Stimulated activated CD8-positive, alpha-beta memory T cell treated with anti-CD3 and anti-CD28 coated beads, Interleukin-12 subunit alpha, Interleukin-12 subunit beta, amount 100 ng/mL, for 24 hours (primary cell): Measurements from ENCODE around the gene KCND2.
"Not testable (repeated sequence)": the region's sequence is repeated elsewhere in the genome, so short reads cannot be mapped to it uniquely, and the experiment has no call there.

Experiments
- DNase-seq: peaks from one replicate; pipeline ENCODE4 v3.0.0-alpha.2; 2020; ENCODE audit errors: extremely low read depth

KCND2 gene

DNA sequence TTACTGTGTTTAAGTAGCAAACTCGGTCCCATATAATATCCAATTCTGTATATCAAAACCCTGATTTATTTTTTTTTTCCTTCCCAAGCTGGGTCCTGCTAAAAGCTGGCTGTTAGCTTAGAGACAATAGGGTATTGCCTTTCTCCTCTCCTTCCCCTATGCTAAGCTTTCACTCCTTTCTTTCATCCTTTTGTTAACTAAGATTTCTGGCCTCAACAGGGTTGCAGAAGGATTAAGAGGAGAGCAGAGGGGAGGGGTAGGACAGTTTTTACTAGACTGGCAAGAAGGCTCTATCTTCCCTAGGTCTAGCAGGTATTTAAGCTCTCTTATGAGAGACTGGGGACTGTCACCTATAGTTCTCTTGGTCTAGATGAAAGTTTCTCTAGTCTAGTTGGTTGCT, 229.2 kb downstream of the KCND2 start:
- DNase-seq: no peak

DNA sequence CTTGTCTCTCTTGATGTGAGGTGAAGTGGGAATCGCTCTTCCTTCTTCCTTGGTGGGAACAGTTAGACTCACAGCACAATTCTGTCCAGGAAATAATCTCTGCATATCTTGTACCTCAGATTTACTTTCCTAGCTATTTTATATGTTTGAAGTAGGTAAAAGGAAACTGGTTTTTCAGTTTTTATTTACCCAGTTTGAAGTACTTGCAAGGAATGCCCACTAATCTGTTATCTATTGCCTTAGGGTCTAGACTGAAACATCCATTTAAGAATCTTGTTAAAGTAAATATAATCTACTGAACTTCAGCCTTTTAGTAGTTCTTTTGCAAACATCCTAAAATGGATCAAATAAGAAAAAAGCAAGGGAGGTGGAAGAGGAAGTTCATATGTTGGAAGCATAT, 229.8 kb downstream of the KCND2 start:
- DNase-seq: no peak

DNA sequence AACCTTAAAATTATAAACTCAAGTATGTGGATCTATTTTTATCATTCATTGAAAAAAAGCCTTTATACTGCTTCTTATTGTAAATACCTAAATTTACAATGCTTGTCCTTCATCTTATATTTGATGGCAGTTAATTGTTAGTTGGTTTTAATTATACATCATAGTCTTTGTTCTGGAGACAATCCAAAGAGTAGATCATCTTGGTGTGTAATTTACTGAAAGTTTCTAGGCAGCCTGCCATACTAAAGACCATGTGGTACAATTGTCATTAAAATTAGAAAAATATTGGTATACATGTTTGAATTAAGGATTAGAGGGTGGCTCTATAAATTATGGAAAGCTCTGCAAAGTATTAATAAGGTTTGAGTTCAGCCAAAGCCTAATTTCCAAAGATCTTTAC, 231.4 kb downstream of the KCND2 start:
- DNase-seq: no peak

DNA sequence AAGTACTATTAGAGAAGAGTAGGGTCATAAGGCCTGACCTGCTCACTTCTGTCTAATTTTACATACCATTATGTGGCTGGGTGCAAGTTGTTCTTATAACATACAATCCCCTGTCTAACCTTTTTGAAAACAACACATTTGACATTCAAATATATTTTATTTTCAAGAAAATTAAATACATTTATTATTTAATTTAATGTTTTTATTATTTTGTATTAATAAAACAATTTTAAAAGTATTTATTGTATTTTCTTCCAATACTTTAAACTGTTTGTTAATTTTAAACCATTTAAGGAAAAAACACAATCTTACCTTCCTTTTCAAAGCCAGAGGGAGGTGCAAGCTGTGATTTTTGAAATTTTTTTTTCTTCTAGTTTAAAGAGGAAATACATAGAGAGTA, 232.8 kb downstream of the KCND2 start:
- DNase-seq: no peak

DNA sequence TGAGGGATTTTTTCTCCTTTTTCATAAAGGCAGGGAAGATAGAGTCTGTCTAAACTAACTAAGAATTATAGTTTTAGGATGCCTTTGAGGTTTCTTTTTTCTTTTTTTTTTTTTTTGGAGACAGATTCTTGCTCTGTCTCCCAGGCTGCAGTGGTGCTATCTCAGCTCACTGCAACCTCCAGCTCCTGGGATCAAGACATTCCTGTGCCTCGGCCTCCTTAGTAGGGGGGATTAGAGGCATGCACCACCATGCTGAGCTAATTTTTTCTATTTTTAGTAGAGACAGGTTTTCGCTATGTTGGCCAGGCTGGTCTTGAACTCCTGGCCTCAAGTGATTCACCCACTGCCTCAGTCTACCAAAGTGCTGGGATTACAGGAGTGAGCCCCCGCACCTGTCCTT, 239.7 kb downstream of the KCND2 start:
- no peak for DNase-seq

DNA sequence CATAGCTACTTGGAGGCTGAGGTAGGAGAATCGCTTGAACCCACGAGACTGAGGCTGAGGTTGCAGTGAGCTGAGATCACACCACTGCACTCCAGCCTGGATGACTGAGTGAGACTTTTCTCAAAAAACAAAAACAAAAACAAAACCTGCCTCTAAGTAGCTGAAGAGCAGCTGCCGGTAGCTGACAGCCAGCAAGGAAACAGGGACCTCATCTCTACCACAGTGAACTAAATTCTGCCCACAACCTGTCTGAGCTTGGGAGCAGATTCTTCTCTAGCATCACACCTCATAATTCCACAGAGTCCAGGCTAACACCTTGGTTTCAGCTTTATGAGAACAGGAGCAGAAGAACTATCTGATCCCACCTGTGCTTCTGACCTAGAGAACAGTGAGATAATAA, 246.2 kb downstream of the KCND2 start:
- DNase-seq: no peak

DNA sequence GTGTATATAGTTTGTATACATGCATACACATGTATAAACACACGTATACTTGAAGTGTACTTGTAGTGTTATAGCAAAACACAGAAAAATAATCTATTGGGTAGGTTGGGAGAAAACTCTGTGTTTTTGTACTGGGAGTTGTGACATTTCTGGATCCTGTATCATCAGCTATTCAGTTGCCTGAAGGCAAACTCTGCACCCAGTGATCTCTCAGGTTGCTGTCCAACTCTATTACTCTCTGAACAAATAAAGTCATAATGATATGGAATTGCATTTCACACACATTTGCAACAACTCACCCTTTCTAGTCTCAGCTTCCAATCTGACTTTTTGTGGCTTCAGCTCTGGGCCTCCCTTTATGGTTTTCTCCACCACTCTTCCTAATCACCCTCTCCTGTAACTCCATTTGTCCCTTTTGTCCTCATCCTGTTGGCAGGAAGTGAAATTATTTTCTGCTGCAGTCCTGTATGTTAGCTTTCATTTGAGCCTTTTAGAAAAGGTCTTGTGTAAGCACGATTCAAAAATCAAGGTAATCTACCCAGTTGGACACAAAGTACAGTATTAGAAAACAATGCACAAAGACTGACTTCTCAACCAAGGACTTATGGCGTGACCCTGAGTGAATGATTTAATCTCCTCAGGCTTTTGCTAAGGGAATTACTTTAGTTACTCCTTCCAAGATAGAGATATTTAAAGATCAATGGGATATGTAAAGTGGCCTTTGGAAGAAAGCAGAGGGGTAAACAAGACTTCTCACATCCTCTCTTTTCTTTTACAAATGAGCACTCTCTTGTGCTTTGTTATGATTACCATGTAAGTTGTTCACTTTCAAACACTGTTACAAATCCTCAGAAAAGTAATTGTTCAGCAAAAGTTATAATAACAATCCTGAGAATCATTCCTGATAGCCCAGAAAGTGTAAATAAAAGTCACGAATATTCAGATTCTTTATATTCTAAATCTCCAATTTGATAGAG, 249.1 kb downstream of the KCND2 start:
- DNase-seq: no peak

DNA sequence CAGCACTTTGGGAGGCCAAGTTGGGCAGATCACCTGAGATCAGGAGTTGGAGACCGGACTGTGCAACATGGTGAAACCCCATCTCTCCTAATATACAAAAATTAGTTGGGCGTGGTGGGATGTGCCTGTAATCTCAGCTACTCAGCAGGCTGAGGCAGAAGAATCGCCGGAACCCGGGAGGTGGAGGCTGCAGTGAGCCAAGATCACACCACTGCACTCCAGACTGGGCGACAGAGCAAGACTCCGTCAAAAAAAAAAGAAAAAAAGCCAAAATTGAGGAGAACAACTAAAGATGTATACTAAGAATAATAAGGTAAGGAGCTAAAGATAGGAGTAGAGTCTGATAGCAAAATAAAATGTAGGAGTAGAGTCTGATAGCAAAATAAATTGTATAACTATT, 251.0 kb downstream of the KCND2 start:
- DNase-seq: no peak

DNA sequence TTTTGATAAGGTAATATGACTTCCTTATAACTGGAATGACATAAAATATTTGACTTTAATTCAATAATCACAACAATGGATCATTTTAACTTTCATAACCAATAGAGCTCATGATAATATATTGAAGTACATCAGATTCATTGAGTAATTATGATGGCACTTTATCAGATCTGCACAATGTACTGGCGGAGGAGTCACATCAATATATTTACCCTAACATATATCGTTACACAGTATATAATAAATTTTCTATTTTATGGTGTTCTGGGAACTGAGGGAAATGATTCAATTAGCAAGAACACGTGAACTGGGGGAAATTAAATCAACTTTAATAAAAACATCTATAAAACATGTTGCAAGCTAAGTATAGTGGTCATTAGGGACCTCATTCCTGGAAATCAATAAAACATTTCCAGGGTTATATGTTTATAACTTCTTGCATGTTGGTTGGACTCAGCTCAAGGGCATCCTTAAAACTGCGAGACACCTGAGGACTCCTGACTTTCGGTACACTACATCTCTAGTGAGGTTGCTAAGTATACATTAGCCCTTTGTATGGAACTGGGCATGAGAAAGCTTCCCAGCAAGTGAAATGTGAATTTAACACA, 254.0 kb downstream of the KCND2 start:
- DNase-seq: no peak

DNA sequence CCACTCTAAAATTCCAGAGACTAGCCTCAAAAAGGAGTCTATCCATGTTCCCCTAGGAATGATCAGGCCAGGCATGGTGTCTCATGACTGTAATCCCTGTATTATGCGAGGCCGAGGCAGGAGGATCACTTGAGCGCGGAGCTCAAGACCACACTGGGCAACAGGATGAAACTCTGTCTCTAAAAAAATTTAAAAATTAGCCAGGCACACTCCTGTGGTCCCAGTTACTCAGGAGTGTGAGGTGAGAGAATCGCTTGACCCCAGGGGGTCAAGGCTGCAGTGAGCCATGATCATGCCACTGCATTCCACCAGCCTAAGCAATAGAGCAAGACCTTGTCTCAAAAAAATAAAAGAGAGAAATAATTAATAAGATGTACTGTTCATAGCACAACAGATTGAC, 256.8 kb downstream of the KCND2 start:
- no peak for DNase-seq

DNA sequence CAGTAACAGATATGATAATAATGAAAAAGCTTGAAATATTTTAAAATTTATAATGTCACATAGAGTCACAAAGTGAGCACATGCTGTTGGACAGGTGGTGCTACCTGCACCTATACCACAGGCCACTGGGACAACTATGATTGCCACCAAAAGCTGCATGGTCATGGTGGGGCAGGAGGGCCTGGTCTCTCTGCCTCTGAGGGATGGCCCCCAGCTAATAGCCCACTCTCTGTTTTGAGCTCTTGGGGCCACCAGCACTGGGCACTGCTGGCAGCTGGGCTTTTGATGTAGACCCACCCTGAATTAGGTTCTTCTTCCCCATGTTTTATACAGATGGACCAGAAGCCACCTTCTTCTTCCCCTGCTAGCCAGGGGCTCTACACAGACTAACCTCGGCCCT, 265.4 kb downstream of the KCND2 start:
- DNase-seq: no peak

DNA sequence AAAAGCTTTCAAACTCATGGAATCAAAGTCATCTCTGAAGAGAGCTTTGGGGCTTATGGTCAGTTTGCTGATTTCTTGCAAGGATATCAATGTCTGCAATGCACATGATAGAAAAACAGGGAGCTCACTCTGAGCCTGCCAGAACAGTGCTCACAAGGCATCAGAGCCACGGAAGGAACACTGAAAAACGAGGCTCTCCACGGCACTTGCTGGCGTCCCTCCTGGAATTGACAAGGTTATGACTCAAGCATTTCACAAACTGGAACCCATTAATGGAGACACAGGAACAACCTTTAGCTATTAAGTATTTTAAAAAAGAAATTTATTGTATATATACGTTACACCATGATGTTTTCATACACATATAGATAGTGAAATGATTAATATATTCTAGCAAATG, 266.3 kb downstream of the KCND2 start:
- no peak for DNase-seq

DNA sequence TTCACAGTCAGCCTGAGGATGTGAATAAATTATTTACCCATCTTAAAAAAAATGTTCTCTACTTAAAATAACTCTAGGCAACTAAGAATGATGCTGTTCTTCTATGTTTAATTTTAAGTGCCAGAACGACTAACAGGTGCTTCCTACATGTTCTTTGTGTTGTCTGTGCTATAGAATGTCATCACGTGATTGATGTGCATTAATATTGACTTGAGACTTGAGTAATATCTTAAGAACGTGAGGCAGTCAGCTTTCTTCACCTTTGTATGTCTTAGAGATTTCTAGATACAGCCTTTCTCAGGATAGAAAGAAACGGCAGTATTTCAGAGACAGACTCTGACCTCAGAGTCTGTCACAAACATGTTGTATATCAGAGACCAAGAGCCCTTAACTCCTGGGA, 274.6 kb downstream of the KCND2 start:
- no peak for DNase-seq

DNA sequence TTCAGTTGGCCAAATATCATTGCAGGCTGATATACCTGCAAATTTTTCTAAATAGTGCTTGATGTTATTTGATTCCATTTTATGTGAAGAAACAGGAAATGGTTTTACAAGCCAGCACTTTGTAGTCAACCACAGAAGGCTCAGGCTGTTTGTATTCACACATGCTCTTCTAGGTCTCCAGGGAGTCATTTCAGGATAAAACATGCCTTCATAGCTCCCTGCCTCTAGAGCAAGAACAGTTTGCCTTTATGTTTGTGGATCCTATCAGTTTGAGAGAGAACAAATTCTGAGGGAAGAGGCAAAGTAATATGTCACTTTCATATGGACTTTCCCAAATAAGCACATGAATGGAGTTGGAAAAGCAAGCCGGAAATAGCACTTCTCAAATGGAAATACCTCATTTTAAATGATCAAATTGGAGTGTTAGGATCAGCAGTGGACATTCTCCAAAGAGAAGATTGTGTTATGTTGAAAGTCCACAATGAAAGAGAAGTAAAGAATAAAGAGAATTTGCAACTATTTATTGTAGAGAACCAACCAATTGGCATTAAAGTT, 277.6 kb downstream of the KCND2 start:
- no peak for DNase-seq

DNA sequence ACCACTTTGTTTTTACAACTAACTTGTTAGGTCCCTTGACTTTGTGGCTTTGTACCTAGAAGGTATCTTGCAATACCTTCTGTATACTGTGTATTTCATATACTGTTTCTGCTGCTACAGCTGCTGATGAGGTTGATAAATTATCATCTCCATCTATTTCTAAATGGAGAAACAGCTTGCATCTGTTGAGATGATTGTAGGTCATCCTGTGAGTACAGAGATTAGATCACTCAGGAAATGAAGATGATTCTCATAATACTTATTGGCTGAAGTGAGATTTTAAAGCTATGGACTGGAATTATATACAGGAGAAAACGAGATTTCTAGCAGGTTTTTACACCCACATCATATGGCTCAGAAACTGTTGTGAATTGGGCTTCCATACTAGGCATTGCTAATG, 280.5 kb downstream of the KCND2 start:
- DNase-seq: no peak

DNA sequence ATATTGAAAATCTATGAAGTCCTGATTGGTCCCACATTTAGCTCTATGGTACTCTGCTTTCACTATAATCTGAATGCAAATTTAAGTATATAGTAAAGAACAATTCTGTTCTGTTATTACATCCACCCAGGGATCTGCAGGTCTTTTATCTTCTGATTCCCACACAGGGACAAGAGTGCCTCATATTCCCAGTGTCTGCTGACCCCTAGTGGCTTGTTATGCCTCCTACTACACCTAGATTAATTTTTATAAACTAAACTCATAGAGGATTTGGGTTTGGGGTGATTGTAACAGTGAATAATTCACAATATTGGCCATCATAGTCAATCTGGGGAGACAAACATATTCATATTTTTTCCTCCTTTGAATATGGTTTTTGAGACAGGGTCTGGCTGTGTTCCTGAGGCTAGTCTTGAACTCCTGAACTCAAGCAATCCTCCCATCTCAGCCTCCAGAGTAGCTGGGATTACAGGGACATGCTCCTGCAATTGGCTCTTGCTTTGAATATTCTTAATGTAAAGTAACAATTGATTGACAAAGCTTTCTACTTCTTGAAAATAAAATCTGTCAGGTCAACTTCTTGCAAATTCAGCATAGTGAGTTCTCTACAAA, 282.1 kb downstream of the KCND2 start:
- DNase-seq: no peak

DNA sequence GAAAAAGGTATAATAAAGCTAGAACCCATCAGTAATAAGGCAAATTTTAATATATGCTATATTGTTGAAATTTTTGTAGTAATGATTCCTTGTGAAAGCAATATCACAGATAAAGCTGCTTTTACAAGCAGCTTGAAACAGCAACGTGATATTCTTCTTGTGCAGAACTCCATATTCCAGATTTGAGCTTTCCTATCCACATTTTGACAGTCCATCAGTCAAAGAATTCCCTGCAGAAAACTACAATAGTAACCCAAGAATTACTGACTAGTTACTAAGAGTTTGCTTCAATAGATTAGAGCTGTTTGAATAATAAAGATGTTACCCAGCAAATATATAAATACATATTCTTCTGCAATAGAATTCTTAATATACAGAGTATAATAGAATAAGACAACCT, 291.2 kb downstream of the KCND2 start:
- DNase-seq: no peak

DNA sequence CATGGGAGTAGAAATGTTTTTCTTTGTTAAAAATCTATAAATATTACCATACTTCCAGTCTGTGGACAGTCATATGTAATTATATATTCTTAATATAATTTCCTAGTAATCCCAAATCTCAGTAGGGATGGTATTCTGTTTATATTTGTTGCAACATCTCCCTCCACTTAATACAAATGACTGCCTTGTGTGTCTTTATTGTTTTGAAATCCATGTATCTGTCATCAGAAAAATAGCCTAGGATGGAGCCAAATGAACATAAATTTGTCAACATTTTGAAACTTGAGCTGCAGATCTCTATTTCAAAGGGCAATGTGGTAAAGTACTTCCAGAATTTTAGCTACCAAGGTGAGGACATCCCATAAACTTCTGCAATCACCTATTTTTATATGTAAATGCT, 294.2 kb downstream of the KCND2 start:
- DNase-seq: no peak

DNA sequence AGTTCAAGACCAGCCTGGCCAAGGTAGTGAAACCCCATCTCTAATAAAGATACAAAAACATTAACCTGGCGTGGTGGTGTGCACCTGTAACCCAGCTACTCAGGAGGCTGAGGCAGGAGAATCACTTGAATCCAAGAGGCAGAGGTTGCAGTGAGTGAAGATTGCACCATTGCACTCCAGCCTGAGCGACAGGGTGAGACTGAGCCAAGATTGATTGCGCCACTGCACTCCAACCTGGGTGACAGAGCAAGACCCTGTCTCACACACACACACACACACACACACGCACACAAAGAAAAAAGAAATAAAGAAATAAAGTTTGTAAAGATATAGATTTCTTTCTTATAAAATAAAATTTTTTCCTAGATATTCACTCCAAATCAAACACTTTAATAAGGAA, 305.7 kb downstream of the KCND2 start:
- not testable (repeated sequence) for DNase-seq

DNA sequence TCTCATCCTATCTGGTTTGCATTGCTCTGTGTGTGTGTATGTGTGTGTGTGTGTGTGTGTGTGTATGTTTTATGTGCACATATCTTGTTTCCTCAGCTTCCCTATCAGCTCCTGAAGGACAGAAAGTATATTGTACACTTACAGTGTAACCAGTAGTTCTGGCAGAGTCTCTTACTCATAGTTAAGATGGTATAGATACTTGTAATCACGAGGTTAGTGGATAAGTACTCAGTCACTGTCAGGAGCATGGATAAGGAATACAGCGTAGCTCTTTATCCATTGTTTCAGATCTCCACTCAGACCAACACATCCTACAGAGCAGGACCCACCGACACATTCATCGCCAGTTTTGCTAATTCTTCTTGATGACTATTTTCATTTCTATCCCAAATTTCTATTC, 309.9 kb downstream of the KCND2 start:
- no peak for DNase-seq

DNA sequence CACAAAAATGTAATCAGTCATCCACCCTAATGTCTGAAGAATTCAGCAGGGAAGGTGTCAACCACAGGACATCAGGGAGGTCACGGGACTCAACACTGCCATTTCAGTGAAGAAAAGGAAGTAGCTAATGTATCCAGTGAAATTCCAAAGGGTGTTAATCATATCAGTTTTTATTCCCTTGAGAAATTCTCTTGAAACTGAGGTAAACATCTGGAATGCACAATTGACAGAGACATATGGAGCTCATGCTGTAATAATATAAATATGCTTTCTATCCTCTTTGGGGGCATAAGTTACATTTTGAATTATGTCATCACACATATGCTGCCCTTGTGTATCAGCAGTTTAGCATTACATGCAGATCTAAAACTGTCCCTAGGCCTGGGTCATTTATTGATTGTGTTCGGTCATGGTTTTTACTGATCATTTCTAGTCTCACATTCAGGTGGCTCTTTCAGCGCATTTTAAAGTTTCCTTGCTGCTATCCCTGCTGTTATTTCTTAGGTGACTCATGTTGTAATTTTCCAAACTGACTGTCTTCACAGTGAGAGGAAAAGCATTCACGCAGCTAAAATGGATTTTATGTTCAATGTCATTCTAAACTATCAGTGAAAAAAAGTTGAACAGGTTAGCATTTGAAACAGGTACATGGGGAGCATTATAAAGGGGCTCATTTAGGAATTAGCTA, 311.1 kb downstream of the KCND2 start:
- no peak for DNase-seq

DNA sequence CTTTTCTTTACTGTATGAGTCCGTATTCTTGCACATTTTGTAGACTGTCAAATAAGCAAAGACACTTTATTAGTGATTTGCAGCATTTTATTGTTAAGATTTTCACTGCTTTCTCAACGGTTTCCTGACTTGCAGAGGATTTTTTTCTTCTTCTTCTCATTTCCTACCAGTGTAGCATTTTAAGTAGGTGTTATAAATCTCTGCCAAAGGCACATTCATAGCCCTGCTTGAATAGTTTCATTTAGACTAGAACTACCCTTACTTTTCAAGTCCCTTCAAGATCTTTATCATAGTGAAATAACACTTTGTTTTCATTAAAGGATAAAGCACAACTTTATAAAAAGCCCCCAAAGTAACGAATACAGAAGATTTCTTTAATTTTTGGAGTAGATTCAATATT, 313.6 kb downstream of the KCND2 start:
- DNase-seq: no peak
